HG03095 (cell line): ENCODE results near the gene SPG7.
"Not testable (repeated sequence)": the region's sequence is repeated elsewhere in the genome, so short reads cannot be mapped to it uniquely, and the experiment has no call there.

ENCODE experiments used
- ATAC-seq: cut with Tn5 transposase; IDR thresholded peaks from one replicate; pipeline ENCODE4 v1.9.1; 2021; ENCODE audit warnings: moderate library complexity; ENCODE audit not compliant: unreplicated experiment

Gene SPG7

DNA sequence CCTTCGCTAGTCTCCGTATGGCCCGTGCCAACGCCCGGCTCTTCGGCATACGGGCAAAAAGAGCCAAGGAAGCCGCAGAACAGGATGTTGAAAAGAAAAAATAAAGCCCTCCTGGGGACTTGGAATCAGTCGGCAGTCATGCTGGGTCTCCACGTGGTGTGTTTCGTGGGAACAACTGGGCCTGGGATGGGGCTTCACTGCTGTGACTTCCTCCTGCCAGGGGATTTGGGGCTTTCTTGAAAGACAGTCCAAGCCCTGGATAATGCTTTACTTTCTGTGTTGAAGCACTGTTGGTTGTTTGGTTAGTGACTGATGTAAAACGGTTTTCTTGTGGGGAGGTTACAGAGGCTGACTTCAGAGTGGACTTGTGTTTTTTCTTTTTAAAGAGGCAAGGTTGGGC lies 54.7 kb downstream of the SPG7 start:
- no peak for ATAC-seq

DNA sequence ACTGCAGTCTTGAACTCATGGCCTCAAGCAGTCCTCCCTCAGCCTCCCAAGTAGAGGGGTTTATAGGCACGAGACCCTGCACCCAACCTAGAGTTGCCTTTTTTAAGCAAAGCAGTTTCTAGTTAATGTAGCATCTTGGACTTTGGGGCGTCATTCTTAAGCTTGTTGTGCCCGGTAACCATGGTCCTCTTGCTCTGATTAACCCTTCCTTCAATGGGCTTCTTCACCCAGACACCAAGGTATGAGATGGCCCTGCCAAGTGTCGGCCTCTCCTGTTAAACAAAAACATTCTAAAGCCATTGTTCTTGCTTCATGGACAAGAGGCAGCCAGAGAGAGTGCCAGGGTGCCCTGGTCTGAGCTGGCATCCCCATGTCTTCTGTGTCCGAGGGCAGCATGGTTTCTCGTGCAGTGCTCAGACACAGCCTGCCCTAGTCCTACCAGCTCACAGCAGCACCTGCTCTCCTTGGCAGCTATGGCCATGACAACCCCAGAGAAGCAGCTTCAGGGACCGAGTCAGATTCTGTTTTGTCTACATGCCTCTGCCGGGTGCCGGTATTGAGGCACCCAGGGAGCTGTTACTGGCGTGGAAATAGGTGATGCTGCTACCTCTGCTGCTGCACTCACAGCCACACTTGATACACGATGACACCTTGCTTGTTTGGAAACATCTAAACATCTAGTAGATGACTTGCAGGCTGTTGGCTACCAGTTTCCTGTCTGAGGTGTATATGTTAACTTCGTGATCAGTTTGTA lies 55.6 kb downstream of the SPG7 start:
- ATAC-seq: no peak

DNA sequence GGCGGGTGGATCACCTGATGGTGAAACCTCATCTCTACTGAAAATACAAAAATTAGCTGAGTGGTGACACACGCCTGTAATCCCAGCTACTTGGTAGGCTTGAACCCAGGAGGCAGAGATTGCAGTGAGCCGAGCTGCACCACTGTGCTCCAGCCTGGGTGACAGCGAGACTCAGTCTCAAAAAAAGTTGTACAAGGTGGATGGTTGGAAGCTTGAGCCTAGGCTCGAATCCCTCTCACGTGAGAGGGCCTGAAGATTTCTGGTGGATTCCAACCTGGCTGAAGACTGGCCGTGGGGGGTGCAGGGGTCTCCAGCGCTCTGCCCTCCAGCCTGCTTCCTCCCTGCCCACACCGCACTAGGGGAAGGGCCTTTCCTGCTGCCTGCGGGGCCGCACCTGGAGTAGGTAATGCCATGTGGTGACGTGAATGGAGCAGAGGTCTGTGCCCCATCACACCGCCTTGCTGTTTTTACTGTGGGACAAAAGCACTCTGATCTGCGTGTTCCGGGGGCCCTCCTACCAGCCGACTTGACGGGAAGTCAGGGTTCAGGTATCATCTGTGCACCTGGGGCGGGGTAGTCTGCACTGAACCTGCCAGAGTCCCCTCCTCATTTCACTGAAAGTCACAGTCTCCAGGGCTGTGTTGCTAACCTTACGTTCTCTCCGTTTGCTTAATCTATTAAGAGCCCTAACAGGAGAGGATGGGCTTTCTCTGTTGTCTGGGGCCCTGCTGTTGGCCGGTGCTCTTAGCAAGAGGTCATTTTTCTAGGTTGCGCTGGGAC lies 56.5 kb downstream of the SPG7 start:
- no peak for ATAC-seq

DNA sequence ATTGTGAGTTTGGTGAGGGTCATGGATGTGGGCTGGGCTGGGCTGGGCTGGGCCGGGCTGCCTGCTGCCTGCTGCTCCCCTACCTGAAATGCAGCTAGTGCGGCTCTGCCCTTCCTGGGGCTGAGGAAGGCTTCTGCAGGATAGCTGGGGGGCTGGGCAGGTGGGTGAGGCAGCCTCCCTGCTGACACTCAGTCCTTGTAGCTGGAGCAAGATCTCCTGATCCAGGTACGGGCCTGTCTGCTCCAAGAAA lies 57.0 kb downstream of the SPG7 start:
- no peak for ATAC-seq

DNA sequence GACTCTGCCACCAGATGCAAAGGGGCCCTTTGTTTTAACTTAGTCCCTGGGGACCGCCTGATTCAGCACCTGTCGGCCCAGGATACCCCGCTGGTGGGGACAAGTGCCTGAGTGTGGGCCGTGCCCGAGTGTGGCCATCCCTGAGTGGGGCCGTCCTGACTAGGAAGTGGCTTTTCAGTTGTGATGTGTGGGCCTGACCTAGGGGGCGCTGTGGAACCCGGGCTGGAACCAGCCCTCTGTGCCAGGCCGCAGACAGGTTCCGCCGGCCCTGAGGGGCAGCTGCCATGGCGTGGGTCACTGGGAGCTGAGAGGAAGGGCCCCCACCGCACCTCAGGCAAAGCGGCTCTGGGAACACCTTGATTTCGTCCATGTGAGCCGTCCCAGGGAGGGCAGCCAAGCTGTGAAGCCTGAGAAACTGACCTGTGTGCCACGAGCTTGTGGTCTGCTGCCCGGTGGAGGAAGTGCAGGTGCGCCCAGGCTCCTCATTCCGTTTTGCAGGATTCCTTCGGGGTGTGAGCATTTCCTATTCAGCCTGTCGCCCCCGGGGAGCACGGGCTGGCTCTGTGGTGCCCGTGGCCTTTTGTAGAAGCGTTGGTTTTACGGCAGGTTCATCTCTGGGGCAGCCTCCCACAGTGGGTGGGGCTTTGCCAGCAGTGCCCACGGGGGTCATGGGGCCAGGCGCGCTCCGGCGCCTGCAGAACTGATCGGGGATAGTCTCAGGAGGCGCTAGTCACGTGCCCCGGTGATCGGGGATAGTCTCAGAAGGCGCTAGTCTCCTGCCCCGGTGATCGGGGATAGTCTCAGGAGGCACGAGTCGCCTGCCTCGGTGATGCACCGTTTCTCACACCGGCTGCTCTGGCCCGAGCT lies 57.5 kb downstream of the SPG7 start:
- ATAC-seq: no peak

DNA sequence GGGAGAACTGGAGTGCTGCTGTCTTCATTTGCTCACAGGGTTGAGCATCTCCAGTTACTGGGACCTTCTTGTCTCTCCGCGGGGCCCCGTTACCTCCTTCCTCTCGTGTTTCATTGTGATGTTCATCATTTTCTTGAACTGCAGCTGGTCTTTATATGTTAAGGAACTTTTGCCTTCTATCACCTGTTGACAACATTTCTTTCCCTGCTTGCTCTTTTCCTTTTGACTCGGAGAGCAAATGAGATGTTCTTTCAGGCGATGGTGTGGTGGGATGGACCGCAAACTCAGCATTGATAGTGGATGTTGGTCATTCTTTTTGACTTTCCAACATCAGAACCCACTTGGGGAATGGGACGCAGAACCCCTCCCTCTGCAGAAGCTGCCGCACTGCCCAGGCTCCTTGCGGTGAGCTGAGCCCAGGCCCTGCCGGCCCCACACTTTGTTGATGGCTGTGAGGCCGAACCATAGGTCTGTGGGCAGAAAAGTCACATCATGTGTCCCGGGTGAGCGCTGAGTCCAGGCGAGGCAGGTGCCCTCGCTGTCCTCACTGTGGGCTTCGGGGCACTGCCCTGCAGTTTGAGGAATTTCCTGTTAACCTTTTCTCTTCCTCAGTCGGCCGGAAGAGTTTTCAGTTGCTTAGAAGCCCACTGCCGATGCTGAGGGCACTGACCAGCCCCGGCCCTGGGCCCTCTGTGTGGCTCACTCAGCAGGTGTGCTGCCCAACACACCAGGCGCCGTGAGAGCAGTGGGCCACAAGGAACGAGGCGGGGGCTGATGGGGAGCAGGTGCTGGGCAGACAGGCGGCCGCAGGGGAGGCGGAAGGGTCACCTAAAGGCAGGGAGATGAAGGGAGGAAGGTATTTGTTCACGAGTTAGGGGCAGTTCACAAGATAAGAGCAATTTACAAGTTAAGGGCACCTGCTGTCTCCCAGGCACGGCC lies 59.7 kb downstream of the SPG7 start:
- no peak for ATAC-seq

DNA sequence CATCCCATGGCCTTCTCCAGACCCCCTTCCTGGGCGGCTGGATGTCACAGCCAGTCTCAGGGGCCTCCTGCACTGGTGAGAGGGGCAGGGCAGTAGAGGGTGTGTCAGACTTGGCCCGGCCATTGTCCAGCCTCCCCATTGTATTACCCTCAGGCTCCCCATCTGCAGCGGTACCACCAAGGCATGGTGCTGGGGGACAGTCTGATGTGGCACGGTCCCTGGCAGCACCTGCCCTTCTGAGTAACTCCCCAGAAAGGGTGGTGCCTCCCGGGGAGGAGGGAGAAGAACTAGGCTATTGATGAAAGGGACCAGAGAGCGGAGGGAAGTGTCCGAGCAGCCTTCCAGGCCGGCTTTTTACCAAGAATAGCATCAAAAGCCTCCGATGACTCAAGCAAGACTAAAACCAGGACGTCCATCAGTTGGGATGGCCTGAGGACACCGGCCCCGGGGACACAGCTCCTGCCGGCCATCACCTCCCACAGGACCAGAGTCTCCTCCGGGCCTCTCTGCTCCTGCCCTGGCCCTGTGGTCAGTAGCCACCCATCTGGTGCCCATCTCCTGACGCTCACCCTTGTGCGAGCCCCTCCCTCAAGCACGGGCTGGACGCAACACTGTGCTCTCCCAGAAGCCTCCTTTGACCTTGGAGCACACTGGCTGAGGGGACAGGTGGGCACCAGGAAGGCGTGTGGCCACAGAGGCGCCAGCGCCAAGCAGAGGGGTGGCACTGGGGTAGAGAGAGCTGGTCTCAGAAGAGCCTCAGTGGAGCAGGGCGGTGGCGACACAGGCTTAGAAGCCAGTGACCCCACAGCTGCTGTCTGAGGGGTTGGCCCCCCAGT lies 61.5 kb downstream of the SPG7 start:
- no peak for ATAC-seq

DNA sequence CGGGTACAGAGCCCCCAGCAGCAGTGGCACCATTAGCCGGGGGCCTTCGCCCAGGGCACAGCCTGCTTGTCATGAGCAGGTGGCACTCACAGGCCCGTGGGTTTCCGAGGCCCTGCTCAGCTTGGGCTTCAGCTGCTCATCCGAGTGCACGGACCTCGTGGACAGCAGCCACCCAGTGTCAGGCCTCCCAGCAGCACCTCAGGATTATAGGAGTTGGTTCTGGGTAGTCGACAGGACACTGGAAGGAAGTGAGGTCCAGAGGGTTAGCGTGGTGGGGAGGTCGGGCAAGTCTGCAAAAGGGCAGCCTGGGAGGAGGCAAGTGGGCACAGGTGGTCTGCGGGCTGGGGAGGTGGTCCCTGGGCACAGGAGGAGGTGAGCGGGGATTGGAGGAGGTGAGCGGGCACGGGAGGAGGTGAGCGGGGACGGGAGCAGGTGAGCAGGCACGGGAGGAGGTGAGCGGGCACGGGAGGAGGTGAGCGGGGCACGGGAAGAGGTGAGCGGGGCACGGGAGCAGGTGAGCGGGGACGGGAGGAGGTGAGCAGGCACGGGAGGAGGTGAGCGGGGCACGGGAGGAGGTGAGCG lies 62.2 kb downstream of the SPG7 start:
- no peak for ATAC-seq

DNA sequence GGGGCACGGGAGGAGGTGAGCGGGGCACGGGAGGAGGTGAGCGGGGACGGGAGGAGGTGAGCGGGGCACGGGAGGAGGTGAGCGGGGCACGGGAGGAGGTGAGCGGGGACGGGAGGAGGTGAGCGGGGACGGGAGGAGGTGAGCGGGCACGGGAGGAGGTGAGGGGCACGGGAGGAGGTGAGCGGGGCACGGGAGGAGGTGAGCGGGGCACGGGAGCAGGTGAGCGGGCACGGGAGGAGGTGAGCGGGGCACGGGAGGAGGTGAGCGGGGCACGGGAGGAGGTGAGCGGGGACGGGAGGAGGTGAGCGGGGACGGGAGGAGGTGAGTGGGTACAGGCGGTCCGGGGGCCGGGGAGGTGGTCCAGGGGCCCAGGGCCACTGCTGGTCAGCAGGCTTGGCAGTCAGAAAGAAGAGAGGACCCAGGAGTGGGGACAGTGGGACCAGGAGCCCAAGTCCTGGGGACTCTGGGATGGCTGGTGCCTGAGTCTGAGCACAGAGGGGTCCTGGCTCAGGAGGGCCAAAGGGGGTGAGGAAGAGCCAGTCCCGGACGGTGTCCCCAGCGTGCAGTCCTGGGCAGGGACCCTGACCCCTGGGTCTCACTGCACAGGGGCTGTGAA lies 62.9 kb downstream of the SPG7 start:
- ATAC-seq: not testable (repeated sequence)

DNA sequence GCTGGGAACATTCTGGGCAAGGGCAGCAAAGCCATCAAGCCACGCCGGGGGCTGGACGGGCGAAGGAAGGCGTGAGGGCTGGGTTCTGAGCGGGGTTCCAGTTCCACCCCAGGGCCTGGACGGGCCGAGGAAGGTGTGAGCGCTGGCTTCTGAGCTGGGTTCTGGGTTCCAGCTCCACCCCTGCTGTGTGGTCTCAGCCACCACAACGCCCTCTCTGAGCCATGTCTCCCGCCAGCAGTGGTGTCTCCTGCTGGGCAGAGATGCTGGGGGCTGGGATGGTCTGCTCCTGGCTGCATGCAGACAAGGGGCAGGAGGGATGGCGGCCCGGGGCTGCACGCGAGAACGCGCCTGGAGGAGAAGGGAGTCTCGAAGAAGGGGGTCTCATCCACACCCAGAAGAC lies 63.4 kb downstream of the SPG7 start:
- no peak for ATAC-seq

DNA sequence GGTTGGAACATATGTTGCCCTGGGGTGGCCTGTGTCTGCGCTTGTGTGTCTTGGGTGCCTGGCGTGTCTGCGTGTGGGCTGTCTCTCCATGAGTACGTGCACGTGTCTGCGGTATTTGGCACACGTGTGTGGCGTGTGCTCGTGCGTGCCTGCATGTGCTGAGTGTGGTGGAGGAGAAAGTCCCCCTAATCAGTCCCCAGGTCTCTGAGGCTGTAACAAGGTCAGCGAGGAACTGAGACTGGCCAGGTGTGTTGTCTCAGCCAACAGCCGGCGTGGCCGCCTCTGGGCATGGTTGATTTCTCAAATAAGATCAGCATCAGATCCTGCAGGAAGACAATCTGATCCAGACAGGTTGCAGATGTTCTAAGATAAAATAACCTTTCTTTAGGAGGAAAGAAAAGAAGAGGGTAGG lies 63.9 kb downstream of the SPG7 start:
- no peak for ATAC-seq

DNA sequence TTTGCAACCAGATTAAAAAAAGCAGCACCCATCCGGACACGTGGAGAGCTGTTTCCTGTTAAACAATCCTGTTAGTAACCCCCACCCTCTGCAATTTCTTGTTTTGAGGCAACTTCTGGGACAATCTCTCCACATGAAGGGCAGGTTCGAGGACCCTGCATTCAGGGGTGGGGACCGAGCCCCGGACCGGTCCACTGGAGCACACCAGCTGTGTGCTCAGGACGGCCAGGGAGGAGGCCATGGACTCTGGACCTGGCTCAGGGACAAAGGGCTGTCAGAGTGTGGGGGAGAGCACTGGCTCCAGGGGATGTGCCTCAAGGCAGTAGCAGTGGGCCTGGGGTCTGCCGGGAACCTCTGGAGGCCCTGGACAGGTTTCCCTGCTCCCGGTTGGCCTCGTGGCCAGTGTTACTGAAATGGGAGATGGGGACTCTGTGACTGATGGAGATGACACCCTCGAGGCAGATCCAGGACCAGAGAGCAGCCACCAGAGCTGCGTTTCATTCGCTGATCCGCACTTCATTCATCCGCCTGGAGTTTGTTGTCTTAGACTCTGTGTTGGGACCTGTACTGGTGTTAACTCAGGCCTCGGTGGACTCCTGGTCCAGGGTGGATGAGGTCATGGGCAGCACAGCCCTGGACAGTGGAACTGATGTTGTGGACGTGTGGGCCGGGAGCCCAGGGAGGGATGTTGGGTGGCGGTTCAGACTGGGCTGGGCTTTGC lies 64.4 kb downstream of the SPG7 start:
- no peak for ATAC-seq

DNA sequence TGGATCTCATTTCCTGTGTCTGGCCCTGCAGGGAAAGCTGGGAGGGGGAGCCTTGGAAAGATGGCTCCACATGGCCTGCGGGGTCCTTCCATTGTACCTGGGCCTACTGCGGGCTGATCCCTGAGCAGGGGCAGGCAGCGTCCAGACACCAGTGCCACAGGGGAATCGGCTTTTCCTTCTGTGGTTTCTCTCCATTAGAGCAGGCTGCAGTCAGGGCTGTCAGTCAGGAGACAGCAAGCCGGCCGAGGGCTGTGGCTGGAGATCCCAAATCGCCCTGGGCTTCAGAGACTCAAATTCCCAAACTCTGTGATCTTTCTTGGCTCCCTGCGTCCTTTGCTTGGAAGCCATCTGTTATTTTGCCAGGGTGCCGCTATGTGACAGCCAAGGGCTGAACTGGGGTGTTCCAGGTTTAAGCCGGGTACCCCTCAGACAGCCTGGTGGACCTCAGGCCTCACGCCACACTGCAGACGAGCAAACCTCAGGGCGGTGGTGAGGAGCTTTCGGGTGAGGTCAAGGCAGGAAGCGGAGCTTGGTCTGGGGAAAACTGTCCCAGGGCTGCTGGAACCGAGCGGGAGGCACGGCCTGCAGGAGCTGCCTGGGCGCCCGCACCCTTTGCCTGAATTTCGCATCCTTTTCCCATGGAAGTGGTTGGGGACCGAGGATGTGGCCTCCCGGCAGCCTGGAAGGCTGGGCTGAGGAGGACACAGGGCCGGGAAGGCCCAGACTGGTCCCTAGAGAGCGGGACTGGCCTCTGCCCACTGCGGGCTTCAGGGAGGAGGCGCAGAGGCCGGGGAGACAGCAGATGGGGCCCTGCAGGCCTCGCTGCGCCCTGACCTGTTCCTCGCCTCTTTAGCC lies 65.8 kb downstream of the SPG7 start:
- ATAC-seq: no peak

DNA sequence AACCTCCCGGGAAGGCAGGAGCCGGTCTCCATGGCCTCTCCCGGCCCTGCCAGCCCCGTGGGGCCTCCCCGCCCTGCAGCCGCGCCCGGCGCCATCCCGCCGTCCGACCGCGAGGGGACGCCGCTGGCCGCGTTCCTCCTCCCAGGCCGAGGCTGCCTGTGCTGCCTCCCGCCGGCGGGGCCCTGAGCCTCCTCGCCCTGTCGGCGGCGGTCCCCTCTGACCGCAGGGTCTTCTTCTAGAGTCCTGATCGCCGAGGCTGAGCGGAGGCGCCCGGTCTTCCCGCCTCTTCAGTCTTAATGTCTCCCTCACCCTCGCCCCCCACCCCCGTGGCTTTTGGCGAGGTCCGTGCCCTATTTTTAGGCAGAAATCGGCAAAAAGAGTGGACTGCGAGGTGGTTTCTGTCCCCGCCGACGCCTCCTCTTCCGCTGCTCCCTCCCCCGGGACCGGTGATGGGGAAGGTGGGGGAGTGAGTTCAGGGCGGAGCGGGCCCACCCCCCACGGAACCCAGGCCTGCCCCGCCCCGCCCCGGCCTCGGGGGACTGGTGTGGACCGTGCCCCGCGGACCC lies 66.6 kb downstream of the SPG7 start:
- no peak for ATAC-seq

DNA sequence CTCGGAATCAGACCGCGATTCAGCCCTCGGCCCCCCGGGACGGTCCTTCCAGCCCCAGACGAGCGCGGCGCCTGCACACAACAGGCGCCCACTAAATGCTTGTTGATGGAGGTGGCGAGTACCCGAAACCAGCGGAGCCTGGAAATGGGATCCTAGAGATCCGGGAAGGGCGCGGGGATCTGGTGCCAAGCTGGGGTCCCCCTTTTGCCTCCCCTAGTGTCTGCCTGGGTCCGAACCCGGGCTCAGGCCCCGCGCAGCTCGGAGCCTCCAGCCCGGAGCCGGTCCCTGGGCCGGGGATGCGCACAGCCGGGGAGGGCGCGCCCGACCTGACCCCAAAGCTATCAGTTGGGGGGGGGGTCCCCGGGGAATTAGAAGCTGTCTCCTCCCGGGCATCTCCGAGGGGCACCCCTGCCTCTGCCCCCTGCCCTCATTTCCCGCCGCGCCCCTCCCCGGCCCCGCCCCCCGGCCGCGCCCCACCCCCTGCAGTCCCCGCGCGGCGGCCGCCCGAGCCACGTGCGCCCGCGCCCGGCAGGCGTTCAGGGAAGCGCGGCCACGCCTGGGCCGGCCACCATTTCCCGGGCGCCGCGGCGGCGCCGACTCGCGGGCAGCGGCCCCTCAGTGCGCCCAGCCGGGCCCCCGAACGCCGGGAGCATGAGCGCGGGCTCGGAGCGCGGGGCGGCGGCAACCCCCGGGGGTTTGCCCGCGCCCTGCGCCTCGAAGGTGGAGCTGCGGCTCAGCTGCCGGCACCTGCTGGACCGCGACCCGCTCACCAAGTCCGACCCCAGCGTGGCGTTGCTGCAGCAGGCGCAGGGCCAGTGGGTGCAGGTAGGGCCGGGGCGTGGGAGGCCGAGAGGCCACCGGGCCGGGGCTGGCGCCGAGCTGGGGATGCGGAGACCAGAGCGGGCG lies 67.3 kb downstream of the SPG7 start, which contains the start of gene CPNE7:
CPNE7 (plus strand) TSS at position 512 of the 906 bp plus-strand sequence; CDS start at position 652, 140 bp downstream.
- no peak for ATAC-seq
